IMR-90 (cell line): Measurements from ENCODE around the gene EFCAB9.

Experiments used
- BHLHE40 ChIP-seq: fragments of 150-350 bp; IDR thresholded peaks from 2 replicates; pipeline ENCODE4 v1.6.1; 2016; ENCODE audit warnings: mild to moderate bottlenecking, low read depth, low read length
- FOS ChIP-seq: fragments of 150-350 bp; IDR thresholded peaks from 2 replicates; pipeline ENCODE4 v1.6.1; 2016; ENCODE audit warnings: low read depth, low read length
- MAZ ChIP-seq: IDR thresholded peaks from 2 replicates; pipeline ENCODE4 v1.6.1; 2012; ENCODE audit warnings: low read depth, mild to moderate bottlenecking, low read length, improper control_type of control experiment, moderate library complexity, borderline replicate concordance
- MXI1 ChIP-seq: IDR thresholded peaks from 2 replicates; pipeline ENCODE4 v1.6.1; 2012; ENCODE audit warnings: low read depth, mild to moderate bottlenecking, low read length, moderate library complexity, borderline replicate concordance
- POLR2A ChIP-seq: IDR thresholded peaks from 2 replicates; pipeline ENCODE4 v1.6.1; 2012; ENCODE audit warnings: mild to moderate bottlenecking, low read depth, low read length
- RAD21 ChIP-seq: IDR thresholded peaks from 2 replicates; pipeline ENCODE4 v1.6.1; 2012; ENCODE audit warnings: low read length, improper control_type of control experiment
- RFX5 ChIP-seq: IDR thresholded peaks from 2 replicates; pipeline ENCODE4 v1.8.0; 2012; ENCODE audit warnings: low read depth, mild to moderate bottlenecking, low read length, moderate library complexity
- USF2 ChIP-seq: fragments of 150-350 bp; IDR thresholded peaks from 2 replicates; pipeline ENCODE4 v1.6.1; 2017; ENCODE audit warnings: mild to moderate bottlenecking, antibody characterized with exemption, low read length, low read depth
- TF ChIP-seq, protein P1 (sequence below): conservative IDR thresholded peaks from 2 replicates; pipeline ENCODE4 v1.5.1; 2012; ENCODE audit warnings: mild to moderate bottlenecking, low read depth, low read length, improper control_type of control experiment
- TF ChIP-seq, protein P2 (sequence below): fragments of 150-350 bp; IDR thresholded peaks from 2 replicates; pipeline ENCODE4 v1.6.1; 2016; ENCODE audit warnings: low read depth, mild to moderate bottlenecking, low read length, moderate library complexity, borderline replicate concordance

DNA sequence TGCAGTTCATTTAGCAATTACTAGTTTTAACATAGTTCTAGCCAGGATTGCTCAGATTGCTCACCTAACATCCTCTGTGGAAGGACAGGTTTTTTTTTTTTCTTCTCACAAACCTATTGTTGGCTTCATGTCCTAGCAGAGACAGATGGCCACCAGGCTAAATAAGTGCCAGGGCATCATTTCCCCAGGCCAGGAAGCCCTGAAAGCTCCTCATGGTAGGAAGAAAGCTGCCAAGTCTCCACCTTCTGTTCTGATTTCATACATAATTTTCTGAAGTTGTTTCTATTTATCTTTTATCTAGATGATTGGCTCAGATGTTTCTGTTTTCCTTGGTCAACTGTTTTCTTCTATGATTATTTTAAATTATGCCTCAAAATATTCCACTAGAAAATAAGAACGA lies 31.0 kb downstream of the EFCAB9 start:
- TF ChIP-seq, protein P1, sequence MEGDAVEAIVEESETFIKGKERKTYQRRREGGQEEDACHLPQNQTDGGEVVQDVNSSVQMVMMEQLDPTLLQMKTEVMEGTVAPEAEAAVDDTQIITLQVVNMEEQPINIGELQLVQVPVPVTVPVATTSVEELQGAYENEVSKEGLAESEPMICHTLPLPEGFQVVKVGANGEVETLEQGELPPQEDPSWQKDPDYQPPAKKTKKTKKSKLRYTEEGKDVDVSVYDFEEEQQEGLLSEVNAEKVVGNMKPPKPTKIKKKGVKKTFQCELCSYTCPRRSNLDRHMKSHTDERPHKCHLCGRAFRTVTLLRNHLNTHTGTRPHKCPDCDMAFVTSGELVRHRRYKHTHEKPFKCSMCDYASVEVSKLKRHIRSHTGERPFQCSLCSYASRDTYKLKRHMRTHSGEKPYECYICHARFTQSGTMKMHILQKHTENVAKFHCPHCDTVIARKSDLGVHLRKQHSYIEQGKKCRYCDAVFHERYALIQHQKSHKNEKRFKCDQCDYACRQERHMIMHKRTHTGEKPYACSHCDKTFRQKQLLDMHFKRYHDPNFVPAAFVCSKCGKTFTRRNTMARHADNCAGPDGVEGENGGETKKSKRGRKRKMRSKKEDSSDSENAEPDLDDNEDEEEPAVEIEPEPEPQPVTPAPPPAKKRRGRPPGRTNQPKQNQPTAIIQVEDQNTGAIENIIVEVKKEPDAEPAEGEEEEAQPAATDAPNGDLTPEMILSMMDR: no peak
- TF ChIP-seq RFX5 (no peak), USF2 (no peak), POLR2A (no peak), MAZ (no peak), FOS (no peak), BHLHE40 (no peak), RAD21 (no peak), MXI1 (no peak)
- TF ChIP-seq, protein P2, sequence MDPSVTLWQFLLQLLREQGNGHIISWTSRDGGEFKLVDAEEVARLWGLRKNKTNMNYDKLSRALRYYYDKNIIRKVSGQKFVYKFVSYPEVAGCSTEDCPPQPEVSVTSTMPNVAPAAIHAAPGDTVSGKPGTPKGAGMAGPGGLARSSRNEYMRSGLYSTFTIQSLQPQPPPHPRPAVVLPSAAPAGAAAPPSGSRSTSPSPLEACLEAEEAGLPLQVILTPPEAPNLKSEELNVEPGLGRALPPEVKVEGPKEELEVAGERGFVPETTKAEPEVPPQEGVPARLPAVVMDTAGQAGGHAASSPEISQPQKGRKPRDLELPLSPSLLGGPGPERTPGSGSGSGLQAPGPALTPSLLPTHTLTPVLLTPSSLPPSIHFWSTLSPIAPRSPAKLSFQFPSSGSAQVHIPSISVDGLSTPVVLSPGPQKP: no peak
